ENCODE measurements around the gene SH2B2.
"Not testable (repeated sequence)": the region's sequence is repeated elsewhere in the genome, so short reads cannot be mapped to it uniquely, and the experiment has no call there.

Gene SH2B2

DNA sequence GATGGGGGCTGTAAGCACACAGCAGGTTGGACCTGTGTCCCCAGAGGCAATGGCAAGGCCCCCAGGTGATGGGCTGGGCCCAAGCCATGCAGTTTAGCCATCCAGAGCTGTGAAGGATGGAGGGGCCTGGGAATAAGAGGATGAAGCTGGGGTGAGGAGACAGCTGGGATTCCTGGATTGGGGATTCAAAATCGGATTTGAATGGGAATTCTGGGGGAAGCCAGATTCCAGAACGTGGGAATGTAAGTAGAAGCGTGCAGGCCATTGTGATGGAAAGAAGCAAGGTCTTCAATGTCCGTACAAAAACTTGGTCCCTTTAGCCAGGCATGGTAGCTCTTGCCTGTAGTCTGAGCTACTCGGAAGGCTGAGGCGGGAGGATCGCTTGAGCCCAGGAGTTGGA is 9.8 kb downstream of the SH2B2 start:
- no peak for DNase-seq
- in situ Hi-C loops (cut with HindIII; ENCODE audit: low pct_ligation_motif_present, low pct_unique_long_range_greater_than_20kb, low sequenced_read_pairs): no loop called here

DNA sequence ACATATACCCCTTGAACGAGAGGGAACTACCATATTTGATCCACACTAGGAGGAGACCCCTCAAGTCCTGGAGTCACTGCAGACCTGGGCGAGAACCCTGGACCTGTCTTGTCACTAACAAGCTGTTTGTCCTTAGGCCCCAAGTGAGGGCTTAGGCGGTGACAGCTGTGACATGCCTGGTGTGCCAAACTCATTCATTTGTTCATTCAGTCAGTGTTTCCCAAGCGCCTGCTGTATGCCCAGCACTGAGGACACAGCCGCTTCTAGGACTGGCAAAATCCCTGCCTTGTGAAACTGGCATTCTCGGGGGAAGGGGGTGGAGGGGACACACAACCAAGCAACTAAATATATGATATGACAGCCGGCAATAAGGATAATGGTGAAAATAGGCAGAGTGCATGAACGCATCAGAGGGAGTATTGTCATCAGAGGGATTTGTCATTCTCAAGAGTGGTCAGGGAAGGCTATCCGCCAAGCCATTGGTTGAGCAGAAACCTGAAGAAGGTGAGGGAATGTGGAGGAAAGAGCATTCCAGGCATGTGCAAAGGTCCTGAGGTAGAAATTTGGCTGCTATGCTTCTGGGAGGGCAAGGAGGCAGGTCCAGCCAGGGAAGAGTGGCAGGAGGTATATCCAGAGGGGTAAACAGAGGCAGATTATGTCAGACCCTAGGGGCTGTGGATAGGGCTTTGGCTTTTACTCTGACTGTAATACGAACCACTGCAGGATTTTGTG is 11.0 kb downstream of the SH2B2 start:
- no peak for DNase-seq
- in situ Hi-C loops (cut with HindIII; ENCODE audit: low pct_ligation_motif_present, low pct_unique_long_range_greater_than_20kb, low sequenced_read_pairs): no loop called here

DNA sequence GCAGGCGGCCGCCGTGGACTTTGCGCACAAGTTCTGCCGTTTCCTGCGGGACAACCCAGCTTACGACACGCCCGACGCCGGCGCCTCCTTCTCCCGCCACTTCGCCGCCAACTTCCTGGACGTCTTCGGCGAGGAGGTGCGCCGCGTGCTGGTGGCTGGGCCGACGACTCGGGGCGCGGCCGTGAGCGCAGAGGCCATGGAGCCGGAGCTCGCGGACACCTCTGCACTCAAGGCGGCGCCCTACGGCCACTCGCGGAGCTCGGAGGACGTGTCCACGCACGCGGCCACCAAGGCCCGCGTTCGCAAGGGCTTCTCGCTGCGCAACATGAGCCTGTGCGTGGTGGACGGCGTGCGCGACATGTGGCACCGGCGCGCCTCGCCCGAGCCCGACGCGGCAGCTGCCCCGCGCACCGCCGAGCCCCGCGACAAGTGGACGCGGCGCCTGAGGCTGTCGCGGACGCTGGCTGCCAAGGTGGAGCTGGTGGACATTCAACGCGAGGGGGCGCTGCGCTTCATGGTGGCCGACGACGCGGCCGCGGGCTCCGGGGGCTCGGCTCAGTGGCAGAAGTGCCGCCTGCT is 14.1 kb downstream of the SH2B2 start:
- no peak for DNase-seq
- in situ Hi-C loops (cut with HindIII; ENCODE audit: low pct_ligation_motif_present, low pct_unique_long_range_greater_than_20kb, low sequenced_read_pairs): no loop called here

DNA sequence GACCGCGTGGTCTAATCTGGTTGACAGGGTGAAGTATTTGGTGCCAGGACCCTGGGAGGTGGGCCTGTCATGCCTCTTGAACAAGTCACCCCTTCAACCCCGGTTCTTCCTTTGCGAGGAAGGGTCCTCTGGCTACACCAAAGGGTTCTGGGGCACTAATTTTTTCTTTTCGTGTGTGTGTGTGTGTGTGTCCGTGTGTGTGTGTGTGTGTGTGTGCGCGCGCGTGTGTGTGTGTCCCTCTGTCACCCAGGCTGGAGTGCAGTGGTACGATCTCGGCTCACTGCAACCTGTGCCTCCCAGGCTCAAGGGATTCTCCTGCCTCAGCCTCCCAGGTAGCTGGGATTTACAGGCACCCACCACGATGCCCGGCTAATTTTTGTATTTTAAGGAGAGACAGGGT is 14.7 kb downstream of the SH2B2 start:
- DNase-seq; in situ Hi-C loops (cut with HindIII; ENCODE audit: low pct_ligation_motif_present, low pct_unique_long_range_greater_than_20kb, low sequenced_read_pairs): not testable (repeated sequence)

DNA sequence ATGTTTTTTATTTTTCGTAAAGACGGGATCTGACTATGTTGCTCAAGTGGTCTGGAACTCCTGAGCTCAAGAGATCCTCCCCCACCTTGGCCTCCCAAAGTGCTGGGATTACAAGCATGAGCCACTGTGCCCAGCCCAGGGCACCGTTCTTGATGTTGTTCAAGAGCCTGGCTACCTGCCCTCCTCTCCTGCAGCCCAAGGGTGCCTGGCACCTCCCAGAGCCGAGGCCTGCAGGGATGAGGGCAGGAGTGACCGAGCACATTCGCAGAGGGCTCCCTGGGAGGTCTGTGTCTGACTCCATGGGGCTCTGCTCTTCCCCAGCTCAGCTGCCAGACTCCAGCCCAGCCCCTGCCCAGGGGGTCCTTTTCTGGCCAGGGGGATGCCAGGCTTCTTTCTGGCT is 15.4 kb downstream of the SH2B2 start:
- in situ Hi-C loops (cut with HindIII; ENCODE audit: low pct_ligation_motif_present, low pct_unique_long_range_greater_than_20kb, low sequenced_read_pairs): no loop called here
- no peak for DNase-seq

DNA sequence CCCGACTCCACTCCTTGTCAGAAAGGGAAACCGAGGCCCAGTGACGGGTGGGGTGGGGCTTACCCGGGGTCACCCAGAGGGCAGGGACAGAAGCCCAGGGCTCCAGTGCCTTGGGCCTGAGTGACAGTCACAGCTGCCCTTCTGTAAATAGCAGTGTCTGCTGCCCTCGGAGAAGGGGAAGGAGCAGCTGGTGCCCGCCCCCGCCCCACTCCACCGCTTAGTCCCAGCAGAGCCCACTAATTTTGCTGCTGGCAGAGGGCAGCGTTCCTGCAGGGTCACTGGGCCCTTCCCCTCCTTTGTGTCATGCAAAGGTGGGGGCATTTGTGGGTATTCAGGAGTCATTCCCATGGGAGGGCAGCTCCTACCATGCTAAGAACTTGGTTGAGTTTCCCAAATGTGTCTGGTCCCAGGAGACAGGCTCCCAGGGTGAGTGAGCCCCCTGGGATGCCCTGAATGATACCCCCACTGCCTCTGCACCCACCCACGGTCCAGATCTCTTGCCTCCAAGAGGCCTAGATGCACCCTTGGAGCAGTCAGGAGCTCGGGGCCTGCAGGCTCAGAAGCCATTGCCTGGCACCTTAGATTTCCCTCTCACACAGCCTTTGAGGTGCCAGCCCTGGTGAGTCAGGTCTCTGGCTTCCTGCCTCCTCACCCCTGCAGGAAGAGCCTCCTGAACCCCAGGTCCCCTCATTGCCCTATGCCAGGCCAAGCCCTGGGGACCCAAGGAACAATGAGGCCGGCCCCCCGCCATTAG is 17.2 kb downstream of the SH2B2 start:
- no peak for DNase-seq
- in situ Hi-C loops (cut with HindIII; ENCODE audit: low pct_ligation_motif_present, low pct_unique_long_range_greater_than_20kb, low sequenced_read_pairs): no loop called here

DNA sequence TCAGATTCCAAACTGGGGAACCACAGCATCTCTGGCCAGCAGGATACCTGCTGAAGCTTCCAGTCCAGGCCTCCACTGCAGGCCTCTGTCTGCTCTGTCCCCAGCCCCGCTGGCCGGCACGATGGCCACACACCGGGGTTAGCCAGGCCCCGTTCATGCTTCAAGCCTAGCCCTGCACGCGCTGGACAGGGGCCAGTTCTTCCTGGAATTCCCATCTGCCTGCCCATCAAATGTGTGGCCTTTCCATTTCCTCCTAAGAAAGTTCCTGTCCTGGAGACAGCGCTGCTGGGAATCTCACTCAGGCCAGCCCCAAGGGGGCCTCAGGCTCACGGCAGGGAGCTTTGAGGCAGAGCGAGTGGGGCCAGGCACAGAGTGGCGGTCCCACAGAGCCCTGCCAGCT is 18.0 kb downstream of the SH2B2 start:
- DNase-seq: no peak
- in situ Hi-C loops (cut with HindIII; ENCODE audit: low pct_ligation_motif_present, low pct_unique_long_range_greater_than_20kb, low sequenced_read_pairs): no loop called here

DNA sequence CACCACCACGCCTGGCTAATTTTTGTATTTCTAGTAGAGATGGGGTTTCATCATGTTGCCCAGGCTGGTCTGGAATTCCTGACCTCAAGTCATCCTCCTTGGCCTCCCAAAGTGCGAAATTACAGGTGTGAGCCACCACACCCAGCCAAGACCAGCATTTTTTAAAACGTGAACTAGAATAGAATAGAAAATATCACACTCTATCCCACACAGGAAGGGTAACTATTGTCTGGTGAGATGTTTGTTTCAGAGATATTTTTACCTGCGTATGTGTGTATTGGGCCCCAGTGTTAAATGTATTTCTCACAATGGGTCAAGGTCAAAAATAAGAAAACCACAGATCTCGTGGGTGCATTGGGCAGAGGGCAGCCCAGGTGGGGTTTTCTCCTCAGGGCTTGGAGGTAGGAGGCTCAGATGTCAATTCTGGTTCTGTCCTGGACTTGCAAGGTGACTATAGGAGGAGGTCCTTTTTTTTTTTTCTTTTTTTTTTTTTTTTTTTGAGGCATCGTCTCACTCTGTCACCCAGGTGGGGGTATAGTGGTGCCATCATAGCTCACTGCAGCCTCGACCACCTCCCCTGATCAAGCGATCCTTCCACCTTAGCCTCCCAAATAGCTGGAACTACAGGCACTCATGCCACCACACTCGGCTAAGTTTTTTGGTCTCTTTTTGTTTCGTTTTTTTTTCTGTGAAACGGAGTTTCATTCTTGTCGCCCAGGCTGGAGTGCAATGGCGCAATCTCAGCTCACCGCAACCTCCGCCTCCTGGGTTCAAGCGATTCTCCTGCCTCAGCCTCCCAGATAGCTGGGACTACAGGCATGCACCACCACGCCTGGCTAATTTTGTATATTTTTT is 19.0 kb downstream of the SH2B2 start:
- no peak for DNase-seq
- in situ Hi-C loops (cut with HindIII; ENCODE audit: low pct_ligation_motif_present, low pct_unique_long_range_greater_than_20kb, low sequenced_read_pairs): no loop called here

DNA sequence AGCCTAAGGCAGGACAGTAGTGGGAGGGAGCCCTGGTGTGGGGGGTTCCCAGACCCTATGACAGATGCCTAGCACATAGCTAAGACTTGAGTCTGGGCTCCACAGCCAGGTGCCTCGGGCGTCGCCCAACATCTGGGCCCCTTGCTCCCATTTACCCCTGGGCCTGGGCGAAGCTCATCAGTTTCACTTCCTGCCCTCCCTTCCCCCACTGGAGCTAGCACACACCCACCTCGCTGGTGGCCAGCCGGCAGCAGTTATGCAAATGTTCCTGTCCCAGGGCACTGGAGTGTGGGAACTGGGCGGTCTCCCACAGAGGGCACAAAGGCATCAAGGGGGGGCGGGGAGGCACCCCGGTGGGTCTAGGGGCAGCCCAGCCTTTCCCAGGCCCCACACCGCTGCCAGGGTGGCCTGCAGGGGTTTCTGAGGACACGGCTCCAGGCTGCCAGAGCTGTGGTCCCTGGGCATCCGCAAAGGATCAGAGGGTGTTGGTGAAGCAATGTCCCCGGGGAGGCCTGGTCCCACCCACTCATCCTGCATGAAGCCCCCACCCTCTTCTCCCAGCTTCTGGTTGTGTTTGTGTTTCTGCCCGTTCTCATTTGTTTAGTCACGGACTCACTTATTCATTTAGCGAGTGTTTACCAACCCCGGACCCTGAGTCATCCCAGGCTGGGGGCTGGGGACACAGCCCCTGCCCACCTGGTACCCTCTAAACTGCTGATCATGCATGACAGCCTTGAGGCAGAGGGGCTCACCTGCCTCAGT is 20.4 kb downstream of the SH2B2 start:
- in situ Hi-C loops (cut with HindIII; ENCODE audit: low pct_ligation_motif_present, low pct_unique_long_range_greater_than_20kb, low sequenced_read_pairs): no loop called here

DNA sequence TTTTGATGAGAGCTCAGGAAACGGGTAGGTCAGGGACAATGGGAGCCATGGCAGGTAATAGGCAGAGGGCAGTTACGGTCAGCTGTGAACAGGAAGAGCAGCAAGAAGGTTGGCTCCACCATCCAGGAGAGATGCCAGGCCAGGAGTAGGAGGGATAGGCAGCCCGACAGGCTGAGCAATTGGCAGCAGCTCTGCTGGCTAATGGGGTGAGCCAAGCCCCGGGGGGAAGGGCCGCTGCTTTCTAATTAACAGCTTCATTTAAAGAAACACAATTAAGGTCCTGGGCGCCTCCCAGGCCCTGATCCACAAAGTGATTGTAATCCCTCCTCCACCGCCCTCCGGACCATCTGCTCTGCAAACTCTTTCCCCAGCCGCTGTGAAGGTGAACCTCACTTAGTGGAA is 23.7 kb downstream of the SH2B2 start:
- DNase-seq: no peak
- in situ Hi-C loops (cut with HindIII; ENCODE audit: low pct_ligation_motif_present, low pct_unique_long_range_greater_than_20kb, low sequenced_read_pairs): no loop called here

More for the DNA sequence above, 20.4 kb downstream of the SH2B2 start:
- DNase-seq: peak; percentile 81

DNA sequence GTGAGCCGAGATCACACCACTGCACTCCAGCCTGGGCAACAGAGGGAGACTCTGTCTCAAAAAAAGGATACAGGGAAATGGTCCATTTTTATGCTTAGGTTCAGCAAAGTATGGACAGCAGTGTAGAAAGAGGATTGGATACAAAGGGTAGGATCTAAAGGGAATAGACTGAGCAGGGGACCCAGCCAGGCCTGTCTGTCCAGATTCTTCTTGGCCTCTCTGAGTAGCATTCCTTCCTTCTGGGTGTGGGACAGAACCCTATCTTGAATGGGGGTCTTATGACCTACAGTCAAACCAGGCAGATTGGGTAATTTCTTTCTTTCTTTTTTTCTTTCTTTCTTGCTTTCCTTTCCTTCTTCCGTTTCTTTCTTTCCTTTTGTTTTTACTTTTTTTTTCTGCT is 25.6 kb downstream of the SH2B2 start:
- in situ Hi-C loops (cut with HindIII; ENCODE audit: low pct_ligation_motif_present, low pct_unique_long_range_greater_than_20kb, low sequenced_read_pairs): no loop called here
- DNase-seq: no peak

DNA sequence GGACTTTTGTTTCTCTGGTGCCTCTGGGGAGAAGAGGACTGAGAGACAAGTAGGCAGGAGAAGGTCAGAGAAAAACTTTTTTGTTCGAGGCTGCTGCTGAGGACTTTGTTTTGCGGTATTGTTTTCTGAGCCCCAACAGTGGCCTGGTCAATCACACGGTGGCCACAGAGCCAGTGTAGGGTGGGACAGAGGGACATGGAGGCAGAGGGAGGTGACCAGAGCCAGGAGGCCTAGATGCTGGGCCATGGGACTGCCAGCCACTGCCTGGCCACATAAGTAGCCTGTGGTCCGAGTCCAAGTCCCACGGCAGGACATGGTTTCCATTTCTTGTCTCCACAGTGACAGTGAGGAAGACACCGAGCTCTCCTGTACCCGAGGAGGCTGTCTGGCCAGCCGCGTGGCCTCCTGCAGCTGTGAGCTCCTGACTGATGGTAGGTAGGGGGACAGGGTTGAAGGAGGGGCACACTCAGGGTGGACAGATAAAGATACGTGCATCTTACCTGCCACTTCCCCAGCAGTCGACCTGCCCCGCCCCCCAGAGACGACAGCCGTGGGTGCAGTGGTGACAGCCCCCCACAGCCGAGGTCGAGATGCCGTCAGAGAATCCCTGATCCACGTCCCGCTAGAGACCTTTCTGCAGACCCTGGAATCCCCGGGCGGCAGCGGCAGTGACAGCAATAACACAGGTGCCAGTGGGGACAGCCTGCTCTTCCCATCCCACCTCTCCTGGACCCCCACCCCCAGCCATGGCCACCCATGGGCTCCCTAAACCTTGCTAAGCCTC is 27.5 kb downstream of the SH2B2 start:
- in situ Hi-C loops (cut with HindIII; ENCODE audit: low pct_ligation_motif_present, low pct_unique_long_range_greater_than_20kb, low sequenced_read_pairs): no loop called here
- no peak for DNase-seq

DNA sequence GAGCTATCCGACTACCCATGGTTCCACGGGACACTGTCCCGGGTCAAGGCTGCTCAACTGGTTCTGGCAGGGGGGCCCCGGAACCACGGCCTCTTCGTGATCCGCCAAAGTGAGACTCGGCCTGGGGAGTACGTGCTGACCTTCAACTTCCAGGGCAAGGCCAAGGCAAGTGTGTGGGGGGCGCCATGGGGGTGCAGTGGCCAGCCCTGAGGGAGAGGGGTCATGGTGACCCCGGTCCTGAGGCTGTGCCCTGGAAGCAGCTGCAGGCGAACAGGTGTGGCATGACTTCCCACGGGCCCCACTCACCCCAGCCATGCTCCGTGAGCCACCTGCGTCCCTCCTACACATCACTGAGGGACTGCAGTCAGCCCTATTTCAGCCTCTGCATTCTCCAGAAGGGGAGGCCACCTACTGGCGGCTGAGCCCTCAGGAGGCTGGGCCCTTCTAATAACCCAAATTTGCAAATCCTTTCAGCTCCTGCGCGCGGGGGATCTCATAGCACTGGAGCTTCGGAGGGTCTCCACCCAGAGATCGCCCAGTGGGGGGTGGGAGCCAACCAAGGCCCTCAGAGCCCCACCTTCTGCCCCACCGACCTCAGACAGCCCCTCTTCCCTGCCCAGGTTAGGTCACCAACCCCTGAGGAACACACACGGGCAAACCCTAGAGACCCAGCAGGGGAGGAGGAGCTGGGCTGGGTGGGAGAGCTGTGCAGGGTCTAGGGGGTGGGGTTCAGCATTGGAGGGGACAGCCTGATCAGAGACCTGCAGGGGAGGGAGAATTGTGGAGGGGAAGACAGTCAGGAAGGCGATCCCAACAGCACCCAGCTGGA is 30.8 kb downstream of the SH2B2 start:
- in situ Hi-C loops (cut with HindIII; ENCODE audit: low pct_ligation_motif_present, low pct_unique_long_range_greater_than_20kb, low sequenced_read_pairs): no loop called here
- DNase-seq: no peak

DNA sequence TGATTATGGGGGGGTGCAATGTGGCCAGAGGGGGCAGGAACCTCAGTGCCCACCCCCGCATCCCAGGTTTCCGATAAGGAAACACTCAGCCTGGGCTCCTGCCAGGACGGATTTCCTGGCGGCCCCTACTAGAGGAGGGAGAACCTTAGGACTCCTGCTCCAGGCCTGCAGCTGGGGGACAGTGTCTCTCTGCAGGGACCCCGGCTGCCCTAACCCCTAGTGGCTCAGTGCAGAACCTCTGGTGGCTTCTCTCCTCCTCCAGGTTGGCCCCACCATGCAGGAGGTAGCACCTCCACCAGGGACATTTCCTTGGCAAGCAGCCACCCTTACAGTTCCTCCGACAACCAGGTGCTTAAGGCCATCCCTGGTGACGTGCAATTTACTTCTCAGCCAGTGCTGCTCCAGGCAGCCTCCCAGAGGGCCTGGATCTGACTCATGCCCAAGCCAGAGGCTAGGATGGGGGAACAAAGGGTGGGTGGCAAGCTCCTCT is 31.9 kb downstream of the SH2B2 start:
- in situ Hi-C loops (cut with HindIII; ENCODE audit: low pct_ligation_motif_present, low pct_unique_long_range_greater_than_20kb, low sequenced_read_pairs): no loop called here

DNA sequence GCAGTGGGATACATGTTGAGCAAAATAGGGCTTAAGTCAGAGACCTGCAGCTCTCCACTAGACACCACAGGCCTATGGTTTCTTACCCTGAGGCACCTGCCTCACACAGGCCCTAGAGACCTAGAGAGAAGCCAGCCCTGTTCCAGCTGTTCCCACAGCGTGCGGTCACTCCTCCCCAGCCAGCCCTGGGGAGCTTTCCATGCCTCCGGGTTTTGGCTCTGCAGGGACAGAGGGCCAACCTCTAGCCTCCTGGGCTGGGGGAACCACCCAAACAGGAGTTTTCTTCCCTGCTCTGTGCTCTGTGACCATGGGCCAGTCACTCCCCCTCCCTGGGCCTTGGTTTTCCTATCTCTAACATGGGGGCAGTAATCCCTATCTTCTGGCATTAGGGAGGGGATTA is 33.0 kb downstream of the SH2B2 start:
- in situ Hi-C loops (cut with HindIII; ENCODE audit: low pct_ligation_motif_present, low pct_unique_long_range_greater_than_20kb, low sequenced_read_pairs): no loop called here
- no peak for DNase-seq

More for the DNA sequence above, 31.9 kb downstream of the SH2B2 start:
- no peak for DNase-seq

DNA sequence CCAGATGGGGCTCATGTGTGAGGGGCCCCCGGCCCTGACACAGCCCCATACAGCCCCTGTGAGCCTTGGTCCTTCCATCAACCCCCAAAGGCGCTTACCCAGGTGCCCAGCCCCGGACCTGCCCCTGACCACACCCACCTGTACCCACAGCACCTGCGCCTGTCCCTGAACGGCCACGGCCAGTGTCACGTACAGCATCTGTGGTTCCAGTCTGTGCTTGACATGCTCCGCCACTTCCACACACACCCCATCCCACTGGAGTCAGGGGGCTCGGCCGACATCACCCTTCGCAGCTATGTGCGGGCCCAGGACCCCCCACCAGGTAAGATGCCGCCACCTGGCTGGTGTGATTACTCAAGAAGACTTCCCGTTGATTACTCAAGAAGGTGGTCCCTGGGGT is 33.5 kb downstream of the SH2B2 start:
- DNase-seq: no peak
- in situ Hi-C loops (cut with HindIII; ENCODE audit: low pct_ligation_motif_present, low pct_unique_long_range_greater_than_20kb, low sequenced_read_pairs): no loop called here

All from ACHN (cell line).